Left lung (tissue), 10 donors: ENCODE results near the gene NEBL. TPM values are rescaled to one million over a fixed set of nuclear protein-coding genes. Genes with fewer than 3 reads are reported as not detected.
A peak's percentile ranks its signal among the peaks of the same experiment; 100 is the strongest.

Experiments
- ATAC-seq: fragments of 200-7000 bp; cut with Tn5 transposase; one replicate; pipeline ENCODE4 v1.9.1; 2020; ENCODE audit warnings: moderate library complexity
- DNase-seq, 4 donors: peaks; one replicate each; pipeline ENCODE4 v3.0.0-alpha.2; 2013 to 2020
- H3K27ac ChIP-seq, 2 donors: fragments of 200-600 bp; sonication (generic) in 1 of 2; one replicate each; pipeline versions ENCODE4 v1.5.0 to v1.8.0; 2020 to 2021
- H3K27me3 ChIP-seq, 2 donors: fragments of 200-600 bp; sonication (generic) in 1 of 2; one replicate each; pipeline versions ENCODE4 v1.5.0 to v1.8.0; 2020 to 2021
- H3K36me3 ChIP-seq, 2 donors: fragments of 200-600 bp; sonication (generic) in 1 of 2; one replicate each; pipeline versions ENCODE4 v1.5.0 to v1.8.0; 2020 to 2021
- H3K4me1 ChIP-seq, 2 donors: fragments of 200-600 bp; one replicate each; pipeline ENCODE4 v1.8.0; 2021
- H3K4me3 ChIP-seq, 2 donors: fragments of 200-600 bp; sonication (generic) in 1 of 2; one replicate each; pipeline versions ENCODE4 v1.5.0 to v1.8.0; 2020 to 2021; ENCODE audit warnings: mild to moderate bottlenecking in 1 of 2
- H3K9me3 ChIP-seq, 2 donors: fragments of 200-600 bp; sonication (generic) in 1 of 2; one replicate each; pipeline versions ENCODE4 v1.5.0 to v1.8.0; 2020 to 2021
- intact Hi-C, 2 donors: fragments of 100-400 bp; cut with DNase I; formaldehyde crosslinking; loops; one replicate each; pipeline versions ENCODE4 v1.11.2 to v1.14.2; 2022
- polyA plus RNA-seq, 6 donors: library from polyadenylated mRNA; unstranded; fragments of 120-200 nt; gene quantifications; one replicate each; pipeline ENCODE4 v1.2.1, GENCODE V29; 2013; ENCODE audit not compliant: insufficient read length in 6 of 6
- total RNA-seq, 2 donors: library from RNA; stranded (reverse); fragmentation: NEBNext Ultra II Directional; extraction: Animal tissue kit (Norgen Biotek cat#: 25700); gene quantifications; one replicate each; pipeline ENCODE4 v1.2.1, GENCODE V29; 2021
- TF ChIP-seq, protein P1 (sequence below), 2 donors: fragments of 200-600 bp; sonication (generic) in 1 of 2; IDR thresholded peaks; one replicate each; pipeline versions ENCODE4 v1.5.0 to v1.8.0; 2021; ENCODE audit warnings: antibody characterized with exemption in 2 of 2
- donor health status: DM: no; HTN: yes; CAD: no.
- donor health status: DM: no; HTN: no; CAD: no.

The NEBL gene
- total and polyA plus RNA-seq, 8 donors: 14.0 to 65.9 (median 20.2) TPM

DNA sequence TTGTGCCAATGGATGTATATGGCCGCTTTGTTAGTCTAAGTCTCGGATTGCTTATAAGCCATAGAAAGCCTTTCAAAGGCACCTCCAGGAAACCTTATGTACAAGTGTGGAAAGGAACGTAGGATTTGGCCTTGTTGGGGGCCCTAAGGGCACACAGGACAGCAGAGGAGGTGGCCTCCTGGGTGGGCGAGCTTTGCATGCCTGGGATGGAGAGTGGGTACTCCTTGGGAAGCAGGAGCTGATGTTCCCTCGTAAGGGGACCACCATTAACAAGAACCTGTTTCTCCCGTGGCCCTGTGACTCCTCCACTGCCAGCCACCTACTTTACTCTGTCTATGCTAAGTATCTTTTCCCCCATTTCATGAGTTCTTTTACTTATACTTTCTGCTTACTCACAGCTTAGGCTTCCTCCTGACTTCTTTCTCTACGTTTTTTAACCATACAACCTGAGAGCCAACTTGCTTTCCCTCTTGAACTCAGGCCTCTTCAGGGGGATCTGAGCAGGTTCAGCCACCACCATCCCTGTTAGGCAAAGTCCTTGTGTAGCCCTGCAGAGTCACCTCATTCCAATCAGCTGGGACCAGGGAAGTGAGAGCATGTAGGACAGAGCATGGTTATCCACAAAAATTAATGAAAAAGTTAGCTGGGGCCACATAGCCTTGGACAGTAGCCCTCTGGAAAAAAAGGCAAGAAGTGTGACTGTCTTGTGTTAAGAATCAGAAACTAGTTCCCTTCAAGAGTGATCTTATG is 118.9 kb downstream of the NEBL start:
- intact Hi-C loops: no loop called here

DNA sequence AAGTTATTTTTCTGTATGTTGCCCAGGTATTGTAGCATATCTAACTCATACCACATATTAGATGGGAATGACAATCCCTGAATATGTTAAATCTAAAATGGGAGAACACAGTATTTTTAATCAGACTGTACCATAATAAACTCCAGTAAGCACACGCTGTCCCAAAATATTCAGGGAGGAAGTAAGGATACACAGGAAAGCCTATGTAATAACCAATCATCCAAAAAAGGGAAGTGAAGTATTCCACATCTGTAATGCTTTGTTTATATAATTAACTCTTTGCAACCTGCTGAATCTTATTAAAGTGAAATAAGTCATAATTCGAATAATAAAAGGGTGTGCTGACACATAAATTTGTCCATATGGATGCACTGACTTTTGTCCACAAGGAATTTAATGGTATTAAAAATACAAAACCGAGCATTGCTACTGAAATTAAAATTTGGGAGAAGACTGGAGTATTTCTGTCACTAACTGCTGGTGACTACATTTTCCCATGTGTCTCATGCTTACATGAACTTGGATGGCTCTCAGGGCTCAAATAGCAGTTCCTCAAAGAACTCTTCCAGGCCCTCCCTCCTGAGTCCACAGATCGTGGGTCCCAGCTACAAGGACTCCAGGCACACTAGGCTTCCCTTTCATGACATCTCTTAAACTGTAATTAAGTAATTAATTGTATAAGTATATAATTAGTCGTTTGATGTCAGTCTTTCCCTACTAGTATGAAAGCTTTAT is 120.6 kb downstream of the NEBL start:
- Histone ChIP-seq H3K36me3 (no peaks in the 10 kb centered on the region), H3K27ac (no peak overlapping the region), H3K4me1 (no peaks in the 10 kb centered on the region), H3K27me3 (no peaks in the 10 kb centered on the region), H3K9me3 (no peaks in the 10 kb centered on the region), H3K4me3 (no peak overlapping the region)
- intact Hi-C loops: no loop called here
- ATAC-seq (no peak), DNase-seq (no peak)
- TF ChIP-seq, protein P1, sequence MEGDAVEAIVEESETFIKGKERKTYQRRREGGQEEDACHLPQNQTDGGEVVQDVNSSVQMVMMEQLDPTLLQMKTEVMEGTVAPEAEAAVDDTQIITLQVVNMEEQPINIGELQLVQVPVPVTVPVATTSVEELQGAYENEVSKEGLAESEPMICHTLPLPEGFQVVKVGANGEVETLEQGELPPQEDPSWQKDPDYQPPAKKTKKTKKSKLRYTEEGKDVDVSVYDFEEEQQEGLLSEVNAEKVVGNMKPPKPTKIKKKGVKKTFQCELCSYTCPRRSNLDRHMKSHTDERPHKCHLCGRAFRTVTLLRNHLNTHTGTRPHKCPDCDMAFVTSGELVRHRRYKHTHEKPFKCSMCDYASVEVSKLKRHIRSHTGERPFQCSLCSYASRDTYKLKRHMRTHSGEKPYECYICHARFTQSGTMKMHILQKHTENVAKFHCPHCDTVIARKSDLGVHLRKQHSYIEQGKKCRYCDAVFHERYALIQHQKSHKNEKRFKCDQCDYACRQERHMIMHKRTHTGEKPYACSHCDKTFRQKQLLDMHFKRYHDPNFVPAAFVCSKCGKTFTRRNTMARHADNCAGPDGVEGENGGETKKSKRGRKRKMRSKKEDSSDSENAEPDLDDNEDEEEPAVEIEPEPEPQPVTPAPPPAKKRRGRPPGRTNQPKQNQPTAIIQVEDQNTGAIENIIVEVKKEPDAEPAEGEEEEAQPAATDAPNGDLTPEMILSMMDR (IDR thresholded peaks at IDR 0.05): no peak

More for the DNA sequence above, 118.9 kb downstream of the NEBL start:
- Histone ChIP-seq H3K36me3 (no peaks in the 10 kb centered on the region), H3K27me3 (no peaks in the 10 kb centered on the region), H3K4me3 (no peak overlapping the region), H3K4me1 (no peaks in the 10 kb centered on the region), H3K9me3 (no peaks in the 10 kb centered on the region), H3K27ac (no peak overlapping the region)
- TF ChIP-seq, protein P1 (IDR thresholded peaks at IDR 0.05): no peak
- ATAC-seq: no peak
- DNase-seq: no peak

DNA sequence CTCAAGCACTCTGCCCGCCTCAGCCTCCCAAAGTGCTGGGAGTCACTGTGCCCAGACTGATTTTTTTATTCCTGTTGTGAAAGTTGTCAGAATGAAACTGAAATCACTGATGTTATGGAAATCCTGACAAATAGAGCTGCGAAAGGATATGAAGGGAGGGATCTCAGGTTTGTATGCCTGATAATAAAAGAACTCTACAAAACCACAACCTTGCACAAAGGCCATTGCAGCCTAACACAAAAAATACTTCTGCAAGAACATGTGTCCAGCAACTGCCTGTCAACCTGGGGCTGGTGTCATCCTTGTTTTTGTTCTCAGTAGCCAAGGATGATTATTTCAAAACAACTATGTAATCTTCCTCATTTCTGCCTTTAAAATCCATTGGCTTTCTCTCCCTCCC is 126.1 kb downstream of the NEBL start:
- Histone ChIP-seq H3K4me1 (no peaks in the 10 kb centered on the region), H3K27ac (no peak overlapping the region), H3K4me3 (no peak overlapping the region), H3K36me3 (no peaks in the 10 kb centered on the region), H3K9me3 (no peaks in the 10 kb centered on the region), H3K27me3 (no peaks in the 10 kb centered on the region)
- TF ChIP-seq, protein P1 (IDR thresholded peaks at IDR 0.05): no peak
- DNase-seq (no peak), ATAC-seq (no peak)
- intact Hi-C loops: no loop called here

DNA sequence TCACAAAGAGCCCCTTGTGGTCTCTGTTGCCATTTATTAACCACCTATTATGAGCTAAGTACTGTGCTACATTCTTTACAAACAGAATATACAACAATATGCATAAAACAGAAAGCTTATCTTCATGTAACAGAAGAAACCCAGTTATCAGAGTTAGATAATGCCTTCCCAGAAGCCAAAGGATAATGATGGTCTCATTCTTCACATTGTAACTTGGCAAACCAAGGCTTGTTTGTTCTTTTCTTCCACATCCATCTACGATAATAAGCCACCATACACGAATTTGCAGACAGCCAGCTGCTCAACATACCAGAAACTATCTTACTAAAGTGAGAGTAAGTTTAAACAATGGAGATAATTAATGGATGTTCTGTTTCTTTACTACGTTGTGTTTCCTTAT is 127.6 kb downstream of the NEBL start:
- no peaks in the 10 kb centered on the region for H3K9me3 ChIP-seq
- DNase-seq: peak in 2 of 4 donors; percentile 38 to 45
- intact Hi-C loops: no loop called here
- TF ChIP-seq, protein P1 (IDR thresholded peaks at IDR 0.05): no peak
- H3K4me1 ChIP-seq: no peaks in the 10 kb centered on the region
- no peaks in the 10 kb centered on the region for H3K36me3 ChIP-seq
- no peak overlapping the region for H3K4me3 ChIP-seq
- no peak for ATAC-seq
- H3K27me3 ChIP-seq: no peaks in the 10 kb centered on the region
- H3K27ac ChIP-seq: no peak overlapping the region

DNA sequence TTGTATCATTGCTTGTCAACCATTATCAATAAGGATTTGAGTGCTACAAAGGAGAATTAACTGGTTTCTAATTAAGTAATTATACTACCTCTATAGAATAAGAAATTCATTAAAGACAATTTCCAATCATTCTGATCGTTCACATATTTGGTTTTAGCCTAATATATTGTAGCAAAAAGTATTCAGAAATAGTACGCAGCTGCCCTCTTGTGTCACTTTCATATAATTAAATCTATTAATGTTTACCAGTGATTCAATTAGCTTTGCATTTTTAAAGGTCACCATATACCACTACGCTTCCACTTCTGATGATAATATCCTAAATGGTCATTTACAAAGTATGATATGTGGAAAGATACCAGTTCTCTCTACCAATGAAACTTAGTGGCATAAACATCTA is 128.3 kb downstream of the NEBL start:
- no peaks in the 10 kb centered on the region for H3K27me3 ChIP-seq
- ATAC-seq (peak; percentile 58), DNase-seq (peak in 2 of 4 donors; percentile 60 to 61)
- TF ChIP-seq, protein P1 (IDR thresholded peaks at IDR 0.05): peak in 1 of 2 donors; percentile 22
- no peaks in the 10 kb centered on the region for H3K9me3 ChIP-seq
- H3K4me1 ChIP-seq: no peaks in the 10 kb centered on the region
- no peaks in the 10 kb centered on the region for H3K36me3 ChIP-seq
- H3K4me3 ChIP-seq: no peak overlapping the region
- no peak overlapping the region for H3K27ac ChIP-seq
- intact Hi-C loops: no loop called here
